Measurements from ENCODE around the gene NFATC4.

The NFATC4 gene

DNA sequence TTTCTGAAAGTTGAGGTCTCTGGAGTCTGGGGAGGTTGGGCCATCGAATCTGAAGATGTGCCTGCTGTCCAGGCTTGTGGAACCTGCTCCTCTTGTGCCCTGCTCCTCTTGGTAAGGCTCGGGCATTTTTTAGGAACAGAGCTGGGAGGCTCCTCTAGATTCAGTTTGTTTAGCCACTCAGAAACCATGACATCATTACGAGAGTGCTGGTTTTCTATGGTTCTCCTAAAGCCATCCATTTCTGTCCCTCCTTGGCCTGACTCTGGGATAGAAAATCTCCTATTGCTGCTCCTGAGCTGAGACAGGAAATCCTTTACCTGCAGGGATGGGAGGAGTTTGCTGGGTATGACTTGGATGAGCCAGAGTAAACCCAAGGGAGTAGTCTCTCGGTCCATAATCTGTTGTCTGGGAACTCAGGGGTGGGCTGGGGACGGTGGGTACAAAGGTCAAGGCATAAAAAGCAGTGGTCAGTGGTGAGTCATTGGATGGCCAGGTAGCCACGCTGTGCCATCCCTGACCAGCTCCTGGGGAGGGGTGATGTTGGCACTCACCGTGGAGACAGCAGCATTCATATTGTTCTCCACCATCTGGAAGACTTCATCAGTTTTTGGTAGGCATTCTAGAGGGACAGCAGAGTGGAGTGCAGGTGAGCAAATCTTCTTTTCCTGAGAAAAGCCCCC, 30.7 kb upstream of the NFATC4 start:
- DNase-seq (ENCODE audit: low read depth, low spot score): no peak
- H3K36me3 ChIP-seq (ENCODE audit: insufficient read depth, low read length): no peaks in the 10 kb centered on the region
- no peak overlapping the region for H3K4me3 ChIP-seq
- no peaks in the 10 kb centered on the region for H3K9me3 ChIP-seq (ENCODE audit: low read depth, low read length)
- no peak overlapping the region for H3K27ac ChIP-seq
- no peak for TF ChIP-seq EZH2 (IDR thresholded peaks at IDR 0.05)
- no peak for TF ChIP-seq FOXP2 (optimal IDR thresholded peaks at IDR 0.05; ENCODE audit: control extremely low read depth, extremely low read length, insufficient read depth)
- TF ChIP-seq POLR2AphosphoS5 (IDR thresholded peaks at IDR 0.05; ENCODE audit: borderline replicate concordance, low read depth, low read length): no peak
- H3K9ac ChIP-seq (ENCODE audit: insufficient read length): no peak overlapping the region

DNA sequence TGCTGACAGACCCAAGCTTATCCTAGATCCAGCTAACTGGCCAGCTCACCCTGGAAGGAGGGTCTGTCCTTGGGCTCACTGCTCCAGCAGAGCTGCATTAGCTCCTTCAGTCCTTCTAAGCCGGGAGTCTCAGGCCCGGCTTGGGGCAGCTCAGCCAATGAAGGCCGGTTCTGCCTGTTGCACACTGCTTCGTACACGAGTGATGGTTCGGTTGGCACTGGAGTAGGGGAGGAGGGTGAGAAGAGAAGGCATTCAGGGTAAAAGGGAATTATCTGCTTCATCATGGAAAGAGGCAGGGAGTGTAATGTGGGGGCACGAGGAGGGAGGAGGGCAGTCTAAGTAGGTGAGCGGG, 30.2 kb upstream of the NFATC4 start:
- no peak overlapping the region for H3K27ac ChIP-seq
- no peaks in the 10 kb centered on the region for H3K36me3 ChIP-seq (ENCODE audit: insufficient read depth, low read length)
- H3K4me3 ChIP-seq: no peak overlapping the region
- TF ChIP-seq EZH2 (IDR thresholded peaks at IDR 0.05): no peak
- TF ChIP-seq FOXP2 (optimal IDR thresholded peaks at IDR 0.05; ENCODE audit: control extremely low read depth, extremely low read length, insufficient read depth): no peak
- no peak for TF ChIP-seq POLR2AphosphoS5 (IDR thresholded peaks at IDR 0.05; ENCODE audit: borderline replicate concordance, low read depth, low read length)
- H3K9me3 ChIP-seq (ENCODE audit: low read depth, low read length): no peaks in the 10 kb centered on the region
- no peak overlapping the region for H3K9ac ChIP-seq (ENCODE audit: insufficient read length)
- no peak for DNase-seq (ENCODE audit: low read depth, low spot score)

DNA sequence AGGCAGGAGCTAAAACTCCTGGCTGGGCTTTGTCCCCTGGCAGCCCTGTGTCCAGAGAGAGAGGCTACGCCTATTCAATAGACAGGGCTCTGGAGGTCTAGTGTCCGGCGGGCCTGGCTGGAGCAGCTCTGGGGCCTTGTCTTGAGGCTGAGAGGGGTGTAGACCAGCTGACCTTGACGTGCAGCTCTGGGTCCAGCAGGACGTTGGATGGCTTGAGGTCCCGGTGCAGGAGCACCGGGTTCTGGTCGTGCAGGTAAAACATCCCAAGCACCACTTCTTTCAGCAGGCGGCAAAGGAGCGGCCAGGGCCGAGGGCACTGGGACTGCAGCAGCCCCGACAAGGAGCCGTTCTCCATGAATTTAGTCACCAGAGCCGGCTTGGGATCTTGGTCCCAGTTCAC, 29.1 kb upstream of the NFATC4 start:
- H3K27ac ChIP-seq: no peak overlapping the region
- DNase-seq (ENCODE audit: low read depth, low spot score): no peak
- no peaks in the 10 kb centered on the region for H3K36me3 ChIP-seq (ENCODE audit: insufficient read depth, low read length)
- TF ChIP-seq POLR2AphosphoS5 (IDR thresholded peaks at IDR 0.05; ENCODE audit: borderline replicate concordance, low read depth, low read length) (no peak), FOXP2 (optimal IDR thresholded peaks at IDR 0.05; ENCODE audit: control extremely low read depth, extremely low read length, insufficient read depth) (no peak), EZH2 (IDR thresholded peaks at IDR 0.05) (no peak)
- H3K4me3 ChIP-seq: no peak overlapping the region
- H3K9me3 ChIP-seq (ENCODE audit: low read depth, low read length): no peaks in the 10 kb centered on the region
- no peak overlapping the region for H3K9ac ChIP-seq (ENCODE audit: insufficient read length)

DNA sequence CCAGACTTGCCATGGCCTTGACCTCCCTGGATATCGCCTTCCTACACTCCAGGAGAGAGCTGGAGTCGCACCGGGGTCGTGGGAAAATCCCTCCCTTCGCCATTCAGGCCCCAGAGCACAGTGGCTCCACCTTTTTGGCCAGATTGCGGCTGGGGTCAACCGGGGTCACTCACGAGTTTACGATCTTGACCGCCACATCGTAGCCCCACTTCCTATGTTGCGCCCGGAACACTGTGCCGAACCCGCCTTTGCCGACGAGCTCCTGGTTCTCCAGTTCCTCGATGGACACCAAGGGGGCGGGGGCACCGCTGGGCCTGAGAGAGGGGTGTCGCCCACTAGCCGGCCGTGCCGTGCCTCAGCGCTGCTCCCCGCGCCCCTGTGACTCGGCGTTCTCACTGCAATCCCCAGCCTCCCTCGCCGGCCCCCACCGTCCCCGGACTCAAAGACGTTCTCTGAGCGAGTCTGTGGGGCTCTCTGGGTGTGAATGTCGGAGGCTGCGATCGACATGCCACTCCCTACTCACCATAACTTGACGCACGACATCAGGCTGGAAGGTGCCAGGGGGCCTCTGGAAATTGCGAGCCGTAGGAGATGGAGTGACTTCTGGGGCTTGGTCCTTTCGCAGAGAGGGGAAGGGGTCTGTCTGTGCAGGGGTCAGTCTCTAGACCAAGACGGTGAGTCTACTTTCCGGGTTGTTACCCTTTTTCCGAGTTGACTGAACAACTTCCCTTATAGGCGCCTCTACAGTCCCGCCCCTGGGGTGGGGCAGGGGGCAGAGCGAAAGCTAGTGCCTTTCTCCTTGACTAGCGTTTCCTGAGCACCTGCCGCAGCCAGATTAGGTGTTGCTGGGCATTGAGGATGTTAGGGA, 28.5 kb upstream of the NFATC4 start, which contains the start of gene RIPK3:
RIPK3 (minus strand) TSS at position 708 of the 868 bp plus-strand sequence; CDS start at position 543, 165 bp downstream.
- H3K4me3 ChIP-seq: peak within 1 kb of the TSS; percentile 22; the same call in 1 of the 2 replicates
- H3K9me3 ChIP-seq (ENCODE audit: low read depth, low read length): no peaks in the 10 kb centered on the region
- H3K36me3 ChIP-seq (ENCODE audit: insufficient read depth, low read length): no peaks in the 10 kb centered on the region
- DNase-seq (ENCODE audit: low read depth, low spot score): no peak
- TF ChIP-seq EZH2 (IDR thresholded peaks at IDR 0.05) (no peak), POLR2AphosphoS5 (IDR thresholded peaks at IDR 0.05; ENCODE audit: borderline replicate concordance, low read depth, low read length) (no peak), FOXP2 (optimal IDR thresholded peaks at IDR 0.05; ENCODE audit: control extremely low read depth, extremely low read length, insufficient read depth) (no peak)
- no peak within 1 kb of the TSS for H3K9ac ChIP-seq (ENCODE audit: insufficient read length)
- H3K27ac ChIP-seq: no peak within 1 kb of the TSS

DNA sequence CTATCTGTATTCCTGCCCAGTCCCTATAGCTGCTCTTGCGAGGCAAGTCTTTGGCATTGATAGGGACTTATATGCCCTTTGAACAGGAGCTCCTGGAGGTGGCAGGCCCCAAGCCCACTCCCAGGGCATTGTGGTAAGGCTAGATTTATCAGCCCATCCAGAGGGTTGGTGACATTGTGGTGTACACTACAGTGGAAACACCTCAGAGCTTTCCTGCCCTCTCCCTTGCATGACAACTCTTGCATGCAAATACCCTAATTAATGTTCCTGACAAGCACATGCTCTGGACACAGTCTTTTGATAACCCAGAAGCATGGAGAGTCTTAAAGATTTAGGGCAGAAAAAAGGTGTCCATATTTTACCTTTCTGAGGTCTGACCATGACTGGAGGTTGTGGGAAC, 27.4 kb upstream of the NFATC4 start:
- DNase-seq (ENCODE audit: low read depth, low spot score): no peak
- no peak for TF ChIP-seq POLR2AphosphoS5 (IDR thresholded peaks at IDR 0.05; ENCODE audit: borderline replicate concordance, low read depth, low read length)
- Histone ChIP-seq H3K36me3 (ENCODE audit: insufficient read depth, low read length) (no peaks in the 10 kb centered on the region), H3K9ac (ENCODE audit: insufficient read length) (no peak overlapping the region), H3K4me3 (no peak overlapping the region), H3K27ac (no peak overlapping the region), H3K9me3 (ENCODE audit: low read depth, low read length) (no peaks in the 10 kb centered on the region)

DNA sequence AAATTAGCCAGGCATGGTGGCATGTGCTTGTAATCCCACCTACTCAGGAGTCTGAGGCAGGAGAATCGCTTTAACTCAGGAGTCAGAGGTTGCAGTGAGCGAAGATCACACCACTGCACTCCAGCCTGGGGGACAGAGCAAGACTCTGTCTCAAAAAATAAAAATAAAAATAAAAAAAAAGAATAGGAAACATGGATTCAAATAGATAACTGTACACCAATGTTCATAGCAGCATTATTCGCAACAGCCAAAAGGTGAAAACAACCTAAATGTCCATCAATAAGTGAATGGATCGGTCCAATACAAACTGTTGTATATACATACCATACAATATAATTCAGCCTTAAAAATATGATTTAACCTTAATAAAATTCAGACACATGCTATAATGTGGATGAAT, 25.1 kb upstream of the NFATC4 start:
- TF ChIP-seq POLR2AphosphoS5 (IDR thresholded peaks at IDR 0.05; ENCODE audit: borderline replicate concordance, low read depth, low read length): no peak
- no peak for TF ChIP-seq EZH2 (IDR thresholded peaks at IDR 0.05)
- TF ChIP-seq FOXP2 (optimal IDR thresholded peaks at IDR 0.05; ENCODE audit: control extremely low read depth, extremely low read length, insufficient read depth): no peak
- no peak overlapping the region for H3K9ac ChIP-seq (ENCODE audit: insufficient read length)

DNA sequence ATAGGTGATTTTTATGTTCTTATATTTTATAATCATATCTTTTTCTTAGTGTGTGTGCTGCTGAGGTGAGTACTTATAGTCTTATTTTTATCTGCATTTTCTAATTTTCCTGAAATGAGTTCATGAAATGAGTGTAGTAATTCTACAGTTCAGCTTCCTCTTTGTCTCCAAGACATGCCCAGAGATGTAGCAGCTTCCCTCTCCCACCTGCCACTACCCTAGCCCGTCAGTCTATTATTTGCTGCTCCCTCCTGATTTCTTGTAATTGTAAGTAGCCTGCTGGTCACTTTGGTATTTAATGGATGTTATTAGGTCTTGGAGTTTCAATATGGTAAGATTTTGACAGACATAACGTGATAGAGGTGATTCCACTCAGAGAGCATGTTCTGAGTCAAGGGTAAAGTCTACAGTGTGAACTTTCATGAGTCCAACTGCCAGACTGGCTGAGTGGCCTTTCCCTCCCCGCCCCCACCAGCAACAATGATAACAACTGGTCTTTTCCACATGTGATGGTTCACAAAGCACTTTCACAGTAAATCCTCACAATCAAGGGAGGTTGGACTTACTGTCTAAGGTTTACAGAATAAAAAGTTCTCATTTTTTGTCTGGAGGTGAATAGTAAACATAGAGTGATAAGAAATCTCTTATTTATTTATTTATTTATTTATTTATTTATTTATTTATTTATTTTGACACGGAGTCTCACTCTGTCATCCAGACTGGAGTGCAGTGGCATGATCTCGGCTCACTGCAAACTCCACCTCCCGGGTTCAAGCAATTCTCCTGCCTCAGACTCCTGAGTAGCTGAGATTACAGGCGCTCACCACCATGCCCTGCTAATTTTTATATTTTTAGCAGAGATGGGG, 24.0 kb upstream of the NFATC4 start:
- DNase-seq (ENCODE audit: low read depth, low spot score): no peak
- Histone ChIP-seq H3K27ac (no peak overlapping the region), H3K9me3 (ENCODE audit: low read depth, low read length) (no peaks in the 10 kb centered on the region), H3K36me3 (ENCODE audit: insufficient read depth, low read length) (no peaks in the 10 kb centered on the region), H3K4me3 (no peak overlapping the region), H3K9ac (ENCODE audit: insufficient read length) (no peak overlapping the region)
- no peak for TF ChIP-seq POLR2AphosphoS5 (IDR thresholded peaks at IDR 0.05; ENCODE audit: borderline replicate concordance, low read depth, low read length)
- no peak for TF ChIP-seq FOXP2 (optimal IDR thresholded peaks at IDR 0.05; ENCODE audit: control extremely low read depth, extremely low read length, insufficient read depth)
- no peak for TF ChIP-seq EZH2 (IDR thresholded peaks at IDR 0.05)

More for the DNA sequence above, 25.1 kb upstream of the NFATC4 start:
- no peak for DNase-seq (ENCODE audit: low read depth, low spot score)
- Histone ChIP-seq H3K9me3 (ENCODE audit: low read depth, low read length) (no peaks in the 10 kb centered on the region), H3K4me3 (no peak overlapping the region), H3K27ac (no peak overlapping the region), H3K36me3 (ENCODE audit: insufficient read depth, low read length) (no peaks in the 10 kb centered on the region)

DNA sequence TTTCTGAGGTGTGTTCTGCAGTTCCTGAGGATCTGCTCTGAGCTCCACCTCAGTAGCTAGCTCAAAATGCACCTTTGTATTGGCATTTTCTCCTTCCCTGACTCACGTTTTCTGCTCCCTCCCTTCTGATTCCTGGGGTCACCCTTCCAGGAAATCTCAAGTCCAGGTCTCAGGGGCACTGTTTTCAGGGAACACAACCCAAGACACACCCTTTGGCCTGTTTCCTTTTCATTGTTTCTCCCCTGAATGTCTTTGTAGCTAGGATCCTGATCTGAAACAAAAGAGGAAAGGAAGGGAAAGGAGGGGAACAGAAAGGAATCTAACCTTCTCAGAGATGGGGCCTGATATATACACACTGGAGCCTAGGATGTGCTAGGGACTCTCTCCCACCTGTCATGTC, 20.9 kb upstream of the NFATC4 start:
- no peak for TF ChIP-seq FOXP2 (optimal IDR thresholded peaks at IDR 0.05; ENCODE audit: control extremely low read depth, extremely low read length, insufficient read depth)
- no peak for TF ChIP-seq EZH2 (IDR thresholded peaks at IDR 0.05)
- no peak for TF ChIP-seq POLR2AphosphoS5 (IDR thresholded peaks at IDR 0.05; ENCODE audit: borderline replicate concordance, low read depth, low read length)

More for the DNA sequence above, 20.9 kb upstream of the NFATC4 start:
- Histone ChIP-seq H3K27ac (no peak overlapping the region), H3K9ac (ENCODE audit: insufficient read length) (no peak overlapping the region), H3K9me3 (ENCODE audit: low read depth, low read length) (no peaks in the 10 kb centered on the region), H3K4me3 (no peak overlapping the region), H3K36me3 (ENCODE audit: insufficient read depth, low read length) (no peaks in the 10 kb centered on the region)
- DNase-seq (ENCODE audit: low read depth, low spot score): no peak

All from SK-N-MC (cell line).